K562 (cell line): ENCODE measurements around the gene MGAT5. TPM values are rescaled to one million over a fixed set of nuclear protein-coding genes. Genes with fewer than 3 reads are reported as not detected.

ENCODE experiments used
- ATAC-seq: fragments of 200-7000 bp; cut with Tn5 transposase; 3 replicates; pipeline ENCODE4 v1.9.1; 2020; ENCODE audit warnings: moderate library complexity
- BruUV-seq: library from RNA; stranded (reverse); fragments of 400-500 nt; replicated peaks from 2 replicates; lab custom pipeline; 2021; lab: Mats Ljungman, UMichigan
- CTCF ChIA-PET: fragments of 300-600 bp; formaldehyde crosslinking; extraction: SDS; loops from one replicate; lab custom pipeline; 2021; ENCODE audit warnings: low intra/inter-chr PET ratio; lab: Yijun Ruan, JAX
- POLR2A ChIA-PET: fragments of 300-600, 350-650 bp; sonication (Branson Sonifier 250); formaldehyde crosslinking; extraction: SDS; loops from one replicate; lab custom pipeline; 2021; ENCODE audit warnings: antibody characterized with exemption, inconsistent platforms; lab: Yijun Ruan, JAX
- DNase-seq, 4 experiments: peaks; one replicate each; pipeline versions ENCODE4 v3.0.0 to v3.0.0-alpha.2; 2011 to 2018; ENCODE audit warnings: low spot score in 3 of 4, mixed read lengths in 3 of 4; ENCODE audit errors: extremely low read depth in 1 of 4
- FAIRE-seq: peaks from 2 replicates; lab custom pipeline; 2011; peaks lifted over from hg19 to GRCh38; lab: Jason Lieb, UNC
- H2AFZ ChIP-seq: 2 replicates; pipeline ENCODE4 v1.6.0; 2011; ENCODE audit warnings: low read depth, low read length, control low read depth, inconsistent platforms
- H3K27ac ChIP-seq: fragments of 200-600 bp; 3 replicates; pipeline ENCODE4 v1.8.0; 2011; ENCODE audit warnings: low read depth, mild to moderate bottlenecking, control low read depth, inconsistent platforms, low read length, moderate library complexity, mixed read lengths; ENCODE audit errors: extremely low read depth
- H3K27me3 ChIP-seq, 2 experiments: fragments of 300-600 bp in 1 of 2; 2 replicates in 1 of 2; 3 replicates in 1 of 2; pipeline versions ENCODE4 v1.6.0 to v1.8.0; 2011; ENCODE audit warnings: inconsistent platforms in 2 of 2, low read length in 2 of 2, mild to moderate bottlenecking in 1 of 2, mixed read lengths in 1 of 2, moderate library complexity in 1 of 2; ENCODE audit not compliant: control insufficient read depth in 2 of 2, insufficient read depth in 2 of 2
- H3K36me3 ChIP-seq: fragments of 300-600 bp; 3 replicates; pipeline ENCODE4 v1.8.0; 2011; ENCODE audit warnings: mild to moderate bottlenecking, low read length, inconsistent platforms; ENCODE audit not compliant: control insufficient read depth, insufficient read depth
- H3K4me1 ChIP-seq, 2 experiments: fragments of 200-600 bp in 1 of 2; replicated peaks in 1 of 2; 2 replicates in 1 of 2; 3 replicates in 1 of 2; pipeline versions ENCODE4 v1.5.1 to v1.8.0; 2011; ENCODE audit warnings: inconsistent platforms in 2 of 2, low read length in 2 of 2, mild to moderate bottlenecking in 1 of 2, mixed read lengths in 1 of 2, moderate library complexity in 1 of 2; ENCODE audit not compliant: control insufficient read depth in 2 of 2, insufficient read depth in 2 of 2
- H3K4me2 ChIP-seq: 2 replicates; pipeline ENCODE4 v1.6.1; 2011; ENCODE audit warnings: low read length, control low read depth, inconsistent platforms, mixed read lengths; ENCODE audit not compliant: insufficient read depth
- H3K4me3 ChIP-seq: fragments of 200-600 bp; sonication (generic), shearing (Covaris generic); 2 replicates; pipeline ENCODE4 v1.5.1; 2016; ENCODE audit warnings: control low read depth, inconsistent platforms
- H3K79me2 ChIP-seq: fragments of 200-600 bp; 3 replicates; pipeline ENCODE4 v1.8.0; 2011; ENCODE audit warnings: low read length, inconsistent platforms; ENCODE audit not compliant: control insufficient read depth, insufficient read depth
- H3K9ac ChIP-seq, 2 experiments: 2 replicates each; pipeline versions ENCODE4 v1.6.0 to v1.6.1; 2011; ENCODE audit warnings: low read depth in 2 of 2, low read length in 2 of 2, control low read depth in 1 of 2, inconsistent platforms in 1 of 2, mild to moderate bottlenecking in 1 of 2, mixed read lengths in 1 of 2; ENCODE audit not compliant: insufficient read depth in 1 of 2
- H3K9me1 ChIP-seq: one replicate; pipeline ENCODE4 v1.6.0; 2011; ENCODE audit warnings: inconsistent platforms, mild to moderate bottlenecking, low read length, moderate library complexity; ENCODE audit not compliant: control insufficient read depth, insufficient read depth
- H3K9me3 ChIP-seq: replicated peaks from 2 replicates; pipeline ENCODE4 v1.5.1; 2011; ENCODE audit warnings: low read depth, low read length, inconsistent platforms; ENCODE audit not compliant: control insufficient read depth, insufficient read depth
- H4K20me1 ChIP-seq: replicated peaks from 2 replicates; pipeline ENCODE4 v1.6.1; 2011; ENCODE audit warnings: low read length, inconsistent platforms, mixed read lengths; ENCODE audit not compliant: control insufficient read depth, insufficient read depth
- CTCF ChIP-seq, 3 experiments: IDR thresholded peaks in 2 of 3; conservative IDR thresholded peaks in 1 of 3; 2 replicates each; pipeline ENCODE4 v1.5.1; 2011 to 2012; ENCODE audit warnings: low read length in 3 of 3, mild to moderate bottlenecking in 3 of 3, control low read depth in 2 of 3, improper control_type of control experiment in 1 of 3, inconsistent platforms in 1 of 3, low read depth in 1 of 3, mixed read lengths in 1 of 3, moderate library complexity in 1 of 3; ENCODE audit not compliant: insufficient read depth in 2 of 3
- MBD1 ChIP-seq: fragments of 250-450 bp; sonication (Bioruptor Pico); IDR thresholded peaks from 2 replicates; pipeline ENCODE4 v1.8.0; 2022; ENCODE audit warnings: inconsistent platforms
- MTA2 ChIP-seq: fragments of 450-650 bp; IDR thresholded peaks from 2 replicates; pipeline ENCODE4 v1.6.1; 2016; ENCODE audit warnings: low read depth
- SETDB1 ChIP-seq: IDR thresholded peaks from one replicate; pipeline ENCODE4 v1.6.1; 2012; ENCODE audit warnings: low read length, control low read depth, inconsistent platforms
- SP2 ChIP-seq: IDR thresholded peaks from 2 replicates; pipeline ENCODE4 v1.6.1; 2011; ENCODE audit warnings: mild to moderate bottlenecking, low read depth, low read length, moderate library complexity; ENCODE audit not compliant: poor library complexity, severe bottlenecking; ENCODE audit errors: extremely low read depth
- WGBS: fragments of 100-300 bp; shearing (Covaris generic); methylation state at CpG from one replicate; pipeline ENCODE4 v1.1.6; 2016; ENCODE audit warnings: low coverage, mixed read lengths; ENCODE audit not compliant: insufficient coverage; ENCODE audit errors: missing lambda C conversion rate; 5-methylcytosine and 5-hydroxymethylcytosine counted together
- in situ Hi-C: fragments of 300-500 bp; cut with MboI; formaldehyde crosslinking; loops from 4 replicates; pipeline ENCODE4 v1.15.0; 2018; ENCODE audit warnings: inconsistent platforms, mixed read lengths
- intact Hi-C: fragments of 100-400 bp; cut with micrococcal nuclease; formaldehyde crosslinking; loops from 2 replicates; pipeline ENCODE4 v1.14.2; 2022
- polyA plus RNA-seq, 8 experiments: library from polyadenylated mRNA; depleted of rRNA in 4 of 8; stranded (reverse) in 5 of 8; unstranded in 3 of 8; fragments of >200 nt; fragmentation: Nextera tagmentation in 2 of 8; fragmentation: Illumina TruSeq in 1 of 8; extraction: Ambion mirVana in 2 of 8; extraction: Trizol in 1 of 8; gene quantifications; 2 replicates each; pipeline versions ENCODE4 v1.2.1 to v1.2.3, GENCODE V29; 2011 to 2014; ENCODE audit warnings: inconsistent platforms in 1 of 8, missing spikeins in 1 of 8
- total RNA-seq, 7 experiments: library from RNA; depleted of rRNA in 6 of 7; stranded (reverse); fragments of >200 nt in 6 of 7; fragmentation: Illumina TruSeq in 2 of 7; extraction: Trizol in 2 of 7; gene quantifications; 2 replicates each; pipeline versions ENCODE4 v1.2.1 to v1.2.3, GENCODE V29; 2011 to 2021; ENCODE audit warnings: low replicate concordance in 1 of 7
- TF ChIP-seq, protein P1 (sequence below), 2 experiments: fragments of 450-650 bp in 1 of 2; sonication (generic) in 1 of 2; formaldehyde crosslinking in 1 of 2; IDR thresholded peaks in 1 of 2; conservative IDR thresholded peaks in 1 of 2; 2 replicates each; pipeline versions ENCODE4 v1.6.1 to v1.8.1; 2016 to 2023; ENCODE audit warnings: mild to moderate bottlenecking in 2 of 2, moderate library complexity in 2 of 2, inconsistent platforms in 1 of 2, missing genetic modification reagents in 1 of 2

MGAT5 gene
- total and polyA plus RNA-seq, 9 of the 15 experiments (the other 6 are each of a cell fraction or from before 2014, with no cell fraction given): 1.6 to 18.6 (median 11.1) TPM

DNA sequence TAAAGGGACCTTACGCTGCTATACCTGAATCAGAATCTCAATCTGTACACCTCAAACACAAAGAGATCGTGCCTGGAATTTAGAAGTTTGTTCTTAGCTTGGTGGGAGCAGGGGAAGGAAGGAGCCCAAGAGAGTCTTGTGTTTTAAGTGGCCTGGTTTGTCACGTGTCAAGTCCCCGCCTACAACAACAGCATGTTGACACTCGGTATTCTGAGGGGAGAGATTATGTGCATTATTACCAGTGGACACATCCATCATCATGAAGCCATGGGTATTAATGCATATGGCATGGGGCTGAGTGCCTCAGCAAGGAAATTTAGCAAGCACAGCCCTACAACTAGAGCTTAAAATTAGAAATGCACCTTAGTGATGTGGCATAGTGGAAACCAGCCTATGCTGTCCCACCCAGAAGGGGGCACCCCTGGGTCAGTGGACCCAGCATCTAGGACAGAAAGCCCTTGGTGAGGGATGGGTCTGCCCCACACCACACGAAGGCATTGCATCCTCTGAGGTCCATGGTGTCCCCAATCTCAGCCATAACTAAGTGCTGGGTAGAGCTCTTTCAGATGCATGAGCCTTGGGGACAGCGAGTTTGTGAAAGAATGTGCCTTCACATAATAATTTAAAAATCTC, 138.7 kb downstream of the MGAT5 start:
- H2AFZ ChIP-seq: no peak overlapping the region
- H4K20me1 ChIP-seq: no peaks in the 10 kb centered on the region
- no TSS peak for BruUV-seq
- no peak overlapping the region for H3K4me3 ChIP-seq
- no peak for FAIRE-seq
- H3K27ac ChIP-seq: no peak overlapping the region
- no peaks in the 10 kb centered on the region for H3K36me3 ChIP-seq
- ChIA-PET CTCF (no interaction called here), POLR2A (interaction anchor here (1.0 to 1.2 kb wide), 2 partner anchors 9 to 11 kb away, joined by 3 to 4 read pairs; no protein-coding TSS in a partner anchor)
- no peaks in the 10 kb centered on the region for H3K27me3 ChIP-seq
- TF ChIP-seq MTA2 (no peak), CTCF (IDR thresholded peaks at IDR 0.05 in 2 of 3, conservative IDR thresholded peaks at IDR 0.05 in 1 of 3; ENCODE audit: insufficient read depth in 2 of 3, low read depth in 1 of 3, low read length in 3 of 3) (peak; percentile 6 to 26 (median 26); a peak in 2 of 6 replicates)
- TF ChIP-seq, all 486 proteins: peak for 1
- WGBS: 37% methylated on average over 6 of the region's 7 CpGs
- no peak overlapping the region for H3K4me2 ChIP-seq
- intact Hi-C loops (no loop called here), in situ Hi-C loops (no loop called here)
- H3K9ac ChIP-seq: no peak overlapping the region
- no peaks in the 10 kb centered on the region for H3K4me1 ChIP-seq
- DNase-seq (peak in 1 of 4 experiments; percentile 7), ATAC-seq (peak; percentile 70)
- no peaks in the 10 kb centered on the region for H3K9me3 ChIP-seq
- H3K79me2 ChIP-seq: no peaks in the 10 kb centered on the region
- H3K9me1 ChIP-seq: no peaks in the 10 kb centered on the region

DNA sequence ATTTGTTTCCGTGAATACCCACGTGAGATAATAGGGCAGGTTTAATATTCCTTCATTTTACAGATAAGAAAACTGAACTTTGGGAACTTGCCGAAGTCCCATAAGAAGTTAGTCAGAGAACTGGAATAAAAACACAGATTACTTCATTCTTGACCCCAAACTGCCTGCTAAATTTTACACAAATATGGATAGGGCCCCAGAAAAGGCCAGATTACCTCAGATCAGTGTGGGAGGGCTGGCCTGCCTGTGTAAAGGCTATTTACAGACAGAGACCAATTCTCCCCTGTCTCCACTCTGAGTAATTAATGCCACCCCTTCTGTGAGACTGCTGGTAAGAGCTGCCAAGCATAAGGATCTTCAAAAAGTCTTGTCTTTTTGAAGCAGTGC, 139.2 kb downstream of the MGAT5 start:
- FAIRE-seq: no peak
- ChIA-PET POLR2A (interaction anchor here (1.0 kb wide), 1 partner anchor 12 kb away, joined by 3 read pairs; no protein-coding TSS in a partner anchor), CTCF (no interaction called here)
- whole genome bisulfite sequencing: 58% methylated on average over 3 of the region's 3 CpGs
- Histone ChIP-seq H3K4me2 (no peak overlapping the region), H4K20me1 (no peaks in the 10 kb centered on the region), H3K36me3 (no peaks in the 10 kb centered on the region), H3K27ac (no peak overlapping the region), H3K27me3 (no peaks in the 10 kb centered on the region), H3K79me2 (no peaks in the 10 kb centered on the region), H3K9ac (no peak overlapping the region), H2AFZ (no peak overlapping the region), H3K9me3 (no peaks in the 10 kb centered on the region), H3K4me3 (no peak overlapping the region), H3K9me1 (no peaks in the 10 kb centered on the region), H3K4me1 (no peaks in the 10 kb centered on the region)
- DNase-seq: no peak
- intact Hi-C loops (no loop called here), in situ Hi-C loops (no loop called here)
- no TSS peak for BruUV-seq
- ATAC-seq: no peak
- no peak for TF ChIP-seq SETDB1
- TF ChIP-seq MBD1 (CRISPR knock-in tag): no peak
- no peak for TF ChIP-seq SP2
- TF ChIP-seq, protein P1, sequence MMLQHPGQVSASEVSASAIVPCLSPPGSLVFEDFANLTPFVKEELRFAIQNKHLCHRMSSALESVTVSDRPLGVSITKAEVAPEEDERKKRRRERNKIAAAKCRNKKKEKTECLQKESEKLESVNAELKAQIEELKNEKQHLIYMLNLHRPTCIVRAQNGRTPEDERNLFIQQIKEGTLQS (IDR thresholded peaks at IDR 0.05): no peak
- TF ChIP-seq, protein P1 (CRISPR knock-in tag; conservative IDR thresholded peaks at IDR 0.05): no peak
